Right lobe of liver (tissue), 4 donors: Measurements from ENCODE around the gene RNF157.

Experiments
- CTCF ChIP-seq, 4 donors: fragments of 200-600 bp in 3 of 4; fragments of 450-650 bp in 1 of 4; IDR thresholded peaks; one replicate each; pipeline versions ENCODE4 v1.5.1 to v1.8.0; 2016 to 2022; ENCODE audit warnings: antibody characterized with exemption in 4 of 4, mild to moderate bottlenecking in 2 of 4
- POLR2A ChIP-seq: fragments of 450-650 bp; IDR thresholded peaks from one replicate; pipeline ENCODE4 v1.6.1; 2017; ENCODE audit warnings: antibody characterized with exemption, mild to moderate bottlenecking
- donor health status: DM: no; HTN: no; CAD: no.
- donor health status: DM: no; HTN: no; CAD: no.
- donor health status: DM: no; HTN: yes; CAD: no.

- no peak for TF ChIP-seq POLR2A
- no peak for TF ChIP-seq CTCF (IDR thresholded peaks at IDR 0.05)
Measured at GRCh38 chr17:76132574-76133338, 107.5 kb downstream of the RNF157 start.
